H1 (cell line): ENCODE results near the gene HILPDA. TPM values are rescaled to one million over a fixed set of nuclear protein-coding genes. Genes with fewer than 3 reads are reported as not detected.
A peak's percentile ranks its signal among the peaks of the same experiment; 100 is the strongest.

Source experiments
- CTCF ChIA-PET: fragments of 300-600 bp; sonication (Branson Sonifier 250); formaldehyde crosslinking; loops from one replicate; lab custom pipeline; 2021; ENCODE audit not compliant: partially characterized antibody; lab: Charles Lee
- POLR2A ChIA-PET: fragments of 300-600 bp; sonication (Branson Sonifier 250); formaldehyde crosslinking; loops from one replicate; lab custom pipeline; 2021; ENCODE audit warnings: inconsistent platforms; ENCODE audit not compliant: partially characterized antibody; lab: Charles Lee
- DNase-seq, 2 experiments: peaks; one replicate each; pipeline versions ENCODE4 v3.0.0 to v3.0.0-alpha.2; 2010 to 2022; ENCODE audit warnings: low spot score in 2 of 2, low read depth in 1 of 2, mixed read lengths in 1 of 2
- FAIRE-seq: peaks from 2 replicates; lab custom pipeline; 2011; peaks lifted over from hg19 to GRCh38; lab: Jason Lieb, UNC
- H2AFZ ChIP-seq: 2 replicates; pipeline ENCODE4 v1.8.1; 2012; ENCODE audit warnings: low read length, inconsistent platforms
- H2AK5ac ChIP-seq: 2 replicates; pipeline ENCODE4 v1.6.1; 2013; ENCODE audit warnings: low read depth, low read length
- H2BK120ac ChIP-seq: replicated peaks from 2 replicates; pipeline ENCODE3; 2013; ENCODE audit warnings: low read depth, low read length, inconsistent platforms
- H2BK12ac ChIP-seq: 2 replicates; pipeline ENCODE4 v1.6.1; 2013; ENCODE audit warnings: low read depth, low read length
- H2BK15ac ChIP-seq: 2 replicates; pipeline ENCODE4 v1.6.1; 2013; ENCODE audit warnings: low read length
- H2BK20ac ChIP-seq: 2 replicates; pipeline ENCODE4 v1.6.1; 2013; ENCODE audit warnings: low read length
- H2BK5ac ChIP-seq: 2 replicates; pipeline ENCODE4 v1.6.1; 2013; ENCODE audit warnings: low read depth, low read length
- H3K14ac ChIP-seq: 2 replicates; pipeline ENCODE4 v1.6.1; 2013; ENCODE audit warnings: inconsistent platforms; ENCODE audit not compliant: insufficient read length
- H3K18ac ChIP-seq: 2 replicates; pipeline ENCODE4 v1.6.1; 2013; ENCODE audit warnings: low read length; ENCODE audit errors: extremely low read depth
- H3K23ac ChIP-seq: 2 replicates; pipeline ENCODE4 v1.6.1; 2013; ENCODE audit warnings: inconsistent platforms; ENCODE audit not compliant: insufficient read length
- H3K23me2 ChIP-seq: 2 replicates; pipeline ENCODE4 v1.6.1; 2013; ENCODE audit warnings: low read depth, low read length
- H3K27ac ChIP-seq: 2 replicates; pipeline ENCODE4 v1.6.1; 2011; ENCODE audit warnings: low read depth, low read length, inconsistent platforms
- H3K27me3 ChIP-seq, 4 experiments: replicated peaks in 1 of 4; 1 replicate in 1 of 4; 2 replicates in 3 of 4; pipeline versions ENCODE4 v1.6.1 to v1.8.1; 2011 to 2013; ENCODE audit warnings: low read length in 3 of 4, mild to moderate bottlenecking in 3 of 4, inconsistent platforms in 2 of 4, mixed read lengths in 2 of 4, moderate library complexity in 1 of 4; ENCODE audit not compliant: control insufficient read depth in 3 of 4, insufficient read depth in 3 of 4; ENCODE audit errors: extremely low read depth in 1 of 4
- H3K36me3 ChIP-seq, 4 experiments: 2 replicates each; pipeline versions ENCODE4 v1.6.1 to v1.8.1; 2011 to 2013; ENCODE audit warnings: mild to moderate bottlenecking in 4 of 4, low read length in 3 of 4, moderate library complexity in 2 of 4, control low read depth in 1 of 4, inconsistent platforms in 1 of 4; ENCODE audit not compliant: insufficient read depth in 4 of 4, control insufficient read depth in 2 of 4
- H3K4ac ChIP-seq: replicated peaks from 2 replicates; pipeline ENCODE3; 2013; ENCODE audit warnings: low read length, low read depth, mixed read lengths, inconsistent platforms; ENCODE audit not compliant: insufficient read length
- H3K4me1 ChIP-seq, 4 experiments: replicated peaks in 1 of 4; 1 replicate in 1 of 4; 2 replicates in 3 of 4; pipeline versions ENCODE4 v1.6.1 to v1.8.1; 2011 to 2013; ENCODE audit warnings: low read length in 3 of 4, inconsistent platforms in 2 of 4, mixed read lengths in 1 of 4; ENCODE audit not compliant: insufficient read depth in 4 of 4, control insufficient read depth in 3 of 4
- H3K4me2 ChIP-seq, 2 experiments: 2 replicates each; pipeline versions ENCODE4 v1.6.1 to v1.8.1; 2011 to 2013; ENCODE audit warnings: low read depth in 2 of 2, low read length in 2 of 2, control low read depth in 1 of 2, inconsistent platforms in 1 of 2, mild to moderate bottlenecking in 1 of 2; ENCODE audit not compliant: insufficient read depth in 1 of 2
- H3K4me3 ChIP-seq, 4 experiments: fragments of 200-600, 300-600 bp in 1 of 4; sonication (generic), shearing (Covaris generic), sonication (Bioruptor Twin) in 1 of 4; 2 replicates each; pipeline versions ENCODE4 v1.5.1 to v1.8.1; 2011 to 2016; ENCODE audit warnings: low read length in 4 of 4, low read depth in 3 of 4, control low read depth in 2 of 4, inconsistent platforms in 2 of 4, mild to moderate bottlenecking in 2 of 4, mixed read lengths in 1 of 4, moderate library complexity in 1 of 4; ENCODE audit not compliant: insufficient read depth in 2 of 4; ENCODE audit errors: extremely low read depth in 1 of 4
- H3K56ac ChIP-seq: replicated peaks from 2 replicates; pipeline ENCODE3; 2013; ENCODE audit warnings: low read depth, mild to moderate bottlenecking, mixed read lengths, low read length, inconsistent platforms; ENCODE audit not compliant: insufficient read length
- H3K79me1 ChIP-seq: 2 replicates; pipeline ENCODE4 v1.6.1; 2013; ENCODE audit warnings: low read depth, low read length, control low read depth
- H3K79me2 ChIP-seq, 2 experiments: 2 replicates each; pipeline versions ENCODE4 v1.6.1 to v1.8.1; 2012 to 2013; ENCODE audit warnings: low read length in 2 of 2, mild to moderate bottlenecking in 2 of 2, inconsistent platforms in 1 of 2; ENCODE audit not compliant: insufficient read depth in 2 of 2, control insufficient read depth in 1 of 2
- H3K9ac ChIP-seq, 4 experiments: replicated peaks in 1 of 4; 1 replicate in 1 of 4; 2 replicates in 3 of 4; pipeline versions ENCODE4 v1.6.1 to v1.8.1; 2011 to 2013; ENCODE audit warnings: low read depth in 3 of 4, low read length in 3 of 4, control low read depth in 2 of 4, mild to moderate bottlenecking in 2 of 4, moderate library complexity in 2 of 4, inconsistent platforms in 1 of 4; ENCODE audit errors: extremely low read depth in 1 of 4
- H3K9me3 ChIP-seq, 2 experiments: 2 replicates each; pipeline versions ENCODE4 v1.6.1 to v1.8.1; 2012 to 2013; ENCODE audit warnings: mild to moderate bottlenecking in 2 of 2, moderate library complexity in 2 of 2, control low read depth in 1 of 2, inconsistent platforms in 1 of 2, low read depth in 1 of 2, low read length in 1 of 2, mixed read lengths in 1 of 2; ENCODE audit not compliant: insufficient read depth in 2 of 2
- H4K20me1 ChIP-seq, 2 experiments: replicated peaks in 1 of 2; 2 replicates each; pipeline versions ENCODE3 to v1.8.1; 2011 to 2013; ENCODE audit warnings: inconsistent platforms in 2 of 2, low read length in 2 of 2, mild to moderate bottlenecking in 1 of 2; ENCODE audit not compliant: insufficient read depth in 2 of 2, control insufficient read depth in 1 of 2
- H4K5ac ChIP-seq: 2 replicates; pipeline ENCODE4 v1.6.1; 2013; ENCODE audit warnings: low read length, low read depth, mixed read lengths, inconsistent platforms; ENCODE audit not compliant: insufficient read length
- H4K8ac ChIP-seq: 2 replicates; pipeline ENCODE4 v1.8.0; 2013; ENCODE audit warnings: mild to moderate bottlenecking, moderate library complexity, low read length, inconsistent platforms; ENCODE audit not compliant: insufficient read depth; ENCODE audit errors: extremely low read depth
- H4K91ac ChIP-seq: replicated peaks from 2 replicates; pipeline ENCODE3; 2013; ENCODE audit warnings: low read length, mixed read lengths, inconsistent platforms; ENCODE audit not compliant: insufficient read length
- CTCF ChIP-seq, 3 experiments: IDR thresholded peaks; 1 replicate in 2 of 3; 2 replicates in 1 of 3; pipeline versions ENCODE4 v1.5.1 to v1.6.1; 2011; ENCODE audit warnings: low read length in 3 of 3, mild to moderate bottlenecking in 3 of 3, inconsistent platforms in 2 of 3, low read depth in 1 of 3, moderate library complexity in 1 of 3; ENCODE audit not compliant: insufficient read depth in 1 of 3; ENCODE audit errors: control extremely low read depth in 1 of 3
- KDM5A ChIP-seq: fragments of 200-600 bp; IDR thresholded peaks from 2 replicates; pipeline ENCODE4 v1.7.1; 2012; ENCODE audit warnings: mild to moderate bottlenecking, low read length, inconsistent platforms, mixed read lengths
- POLR2AphosphoS5 ChIP-seq: IDR thresholded peaks from 2 replicates; pipeline ENCODE4 v1.6.1; 2011; ENCODE audit warnings: low read depth, low read length
- RAD21 ChIP-seq, 2 experiments: IDR thresholded peaks in 1 of 2; conservative IDR thresholded peaks in 1 of 2; 2 replicates each; pipeline ENCODE4 v1.6.1; 2011; ENCODE audit warnings: low read depth in 2 of 2, low read length in 2 of 2, improper control_type of control experiment in 1 of 2, inconsistent platforms in 1 of 2, mild to moderate bottlenecking in 1 of 2, moderate library complexity in 1 of 2
- SIX5 ChIP-seq: IDR thresholded peaks from 2 replicates; pipeline ENCODE4 v1.6.1; 2011; ENCODE audit warnings: mild to moderate bottlenecking, low read depth, low read length
- WGBS, 2 experiments: shearing (Covaris generic) in 1 of 2; methylation state at CpG; one replicate each; pipeline versions ENCODE4 v1.1.6 to v1.1.7; 2013 to 2015; ENCODE audit warnings: low lambda C conversion rate in 2 of 2, mixed read lengths in 2 of 2, inconsistent platforms in 1 of 2, low coverage in 1 of 2, missing lambda C conversion rate in 1 of 2; ENCODE audit not compliant: insufficient replicate concordance in 2 of 2, insufficient coverage in 1 of 2, insufficient read length in 1 of 2; ENCODE audit errors: extremely low coverage in 1 of 2, missing lambda C conversion rate in 1 of 2; 5-methylcytosine and 5-hydroxymethylcytosine counted together
- polyA plus RNA-seq, 7 experiments: library from polyadenylated mRNA; depleted of rRNA in 3 of 7; stranded (reverse) in 5 of 7; unstranded in 2 of 7; fragments of >200 nt in 5 of 7; fragments of 200-250 nt in 2 of 7; gene quantifications; 1 replicate in 5 of 7; 2 replicates in 1 of 7; 4 replicates in 1 of 7; pipeline versions ENCODE4 v1.2.1 to v1.2.3, GENCODE V29; 2011 to 2013; ENCODE audit warnings: missing spikeins in 2 of 7, mixed read lengths in 2 of 7
- total RNA-seq: library from RNA; stranded (reverse); fragmentation: NEBNext Ultra II Directional; extraction: Animal tissue kit (Norgen Biotek cat#: 25700); gene quantifications from 2 replicates; pipeline ENCODE4 v1.2.1, GENCODE V29; 2021

HILPDA gene
- total and polyA plus RNA-seq, 2 of the 8 experiments (the other 6 are each of a cell fraction or from before 2014, with no cell fraction given), result 35.6 to 80.0 TPM

- Histone ChIP-seq H3K79me1 (peaks cover 9% of the 10 kb centered on the region), H3K27ac (no peak overlapping the region)
- TF ChIP-seq RAD21 (IDR thresholded peaks at IDR 0.05 in 1 of 2, conservative IDR thresholded peaks at IDR 0.05 in 1 of 2; ENCODE audit: low read depth in 2 of 2, low read length in 2 of 2) (peak; percentile 76 to 81), SIX5 (no peak), CTCF (IDR thresholded peaks at IDR 0.05; ENCODE audit: control extremely low read depth in 1 of 3, insufficient read depth in 1 of 3, low read depth in 1 of 3, low read length in 3 of 3) (peak; percentile 72 to 86 (median 80)), POLR2AphosphoS5 (peak; percentile 49; the same call in 1 of the 2 replicates), KDM5A (no peak)
- TF ChIP-seq, all 59 proteins: peak for 3
- Histone ChIP-seq H2AFZ (no peak overlapping the region), H4K8ac (no peak overlapping the region), H4K91ac (no peak overlapping the region), H3K9ac (no peak overlapping the region), H3K56ac (no peak overlapping the region), H2BK12ac (no peak overlapping the region), H3K36me3 (peaks cover 3 to 23% (median 9%) of the 10 kb centered on the region in 4 experiments; a peak in 6 of 8 replicates), H2BK20ac (no peak overlapping the region), H2BK5ac (no peak overlapping the region), H3K27me3 (no peaks in the 10 kb centered on the region; a peak in 2 of 7 replicates), H3K23me2 (peaks cover 9% of the 10 kb centered on the region; the same call in 1 of the 2 replicates), H3K14ac (no peak overlapping the region), H2AK5ac (no peak overlapping the region), H3K23ac (no peak overlapping the region), H3K79me2 (peaks cover 0 to 60% of the 10 kb centered on the region in 2 experiments; a peak in 3 of 4 replicates), H4K20me1 (peaks cover 4 to 8% of the 10 kb centered on the region in 2 experiments), H4K5ac (no peak overlapping the region), H3K4me2 (peak overlapping the region in 1 of 2 experiments; percentile 30; a peak in 2 of 4 replicates), H3K4ac (no peak overlapping the region), H3K4me3 (no peak overlapping the region), H3K9me3 (peaks cover 0 to 10% of the 10 kb centered on the region in 2 experiments; a peak in 2 of 4 replicates), H2BK120ac (no peak overlapping the region), H2BK15ac (no peak overlapping the region), H3K4me1 (peaks cover 6 to 17% (median 10%) of the 10 kb centered on the region in 4 experiments; a peak in 6 of 7 replicates), H3K18ac (no peak overlapping the region)
- CTCF ChIA-PET, result interaction anchor here (0.6 to 4.5 kb wide), 18 partner anchors 11 to 370 kb away, joined by 3 to 477 read pairs (median 6); partner anchors contain the start of genes IMPDH1 and METTL2B
- WGBS, 2 experiments, result 59% methylated on average over 5 of the region's 5 CpGs; no CpG with 5 or more reads in 1 of the 2 experiments
- POLR2A ChIA-PET, result interaction anchor here (0.8 to 1.6 kb wide), 13 partner anchors 8 to 408 kb away, joined by 3 to 15 read pairs (median 4); partner anchors contain the start of gene METTL2B
- DNase-seq, result peak in 1 of 2 experiments; percentile 64
- FAIRE-seq, result no peak
Measured at GRCh38 chr7:128459394-128459878, 3.8 kb downstream of the HILPDA start.
